Activated CD8-positive, alpha-beta memory T cell treated with anti-CD3 and anti-CD28 coated beads for 4 hours (primary cell): Measurements from ENCODE around the gene WWTR1.

Experiments used
- DNase-seq, 2 donors: peaks; one replicate each; pipeline ENCODE4 v3.0.0-alpha.2; 2020; ENCODE audit warnings: low read depth in 2 of 2

WWTR1 gene

GRCh38 chr3:149534671-149535332 lies 123.0 kb downstream of the WWTR1 start:
- no peak for DNase-seq

DNA sequence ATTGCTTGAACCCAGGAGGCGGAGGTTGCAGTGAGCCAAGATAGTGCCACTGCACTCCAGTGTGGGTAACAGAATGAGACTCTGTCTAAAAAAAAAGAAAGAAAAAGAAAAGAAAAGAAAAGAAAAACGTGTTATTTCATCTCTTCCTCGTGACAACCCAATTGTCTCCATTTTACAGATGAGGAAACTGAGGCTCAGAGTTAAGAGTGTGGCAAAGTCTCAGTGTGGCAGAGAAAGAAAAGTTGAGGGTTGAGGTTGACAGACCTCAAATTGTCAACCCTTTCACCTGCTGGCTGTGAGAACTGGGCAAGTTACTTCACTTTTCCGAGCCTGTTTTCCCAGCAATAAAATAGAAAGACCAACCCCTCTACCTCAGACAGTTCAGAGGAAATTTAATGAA lies 123.7 kb downstream of the WWTR1 start:
- no peak for DNase-seq

DNA sequence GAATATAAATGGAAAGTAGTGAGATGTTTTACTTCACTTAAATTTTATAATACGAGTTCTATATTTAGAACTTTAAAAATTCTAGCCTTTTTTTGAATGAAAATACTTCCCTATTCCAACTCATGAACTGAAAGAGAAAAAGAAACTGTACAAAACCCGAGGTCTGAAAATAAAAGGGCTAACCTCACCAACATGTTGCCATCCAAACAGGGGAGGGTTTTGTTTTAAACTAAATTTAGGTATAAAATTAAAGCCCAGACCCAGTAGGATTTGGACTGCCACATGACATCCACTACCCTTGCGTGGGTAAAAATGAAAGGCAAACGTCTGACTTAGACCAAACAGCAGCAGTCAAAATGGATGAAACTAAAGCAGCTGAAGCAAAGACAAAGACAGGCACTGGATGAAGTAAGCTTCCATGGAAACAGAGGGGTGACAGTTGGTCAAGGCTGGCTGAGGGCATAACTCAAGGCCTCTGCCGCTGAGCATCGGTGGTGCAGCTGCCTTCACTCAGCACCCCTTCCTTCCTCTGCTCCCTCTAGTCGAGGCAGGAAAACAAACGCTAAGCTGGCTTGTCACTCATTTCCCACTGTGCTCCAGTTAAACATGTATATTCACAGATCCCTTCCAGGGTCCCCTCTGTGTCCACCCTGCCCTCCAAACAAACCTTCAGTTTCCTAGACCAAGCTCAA lies 125.2 kb downstream of the WWTR1 start:
- DNase-seq, result no peak

GRCh38 chr3:149529099-149529498 lies 128.7 kb downstream of the WWTR1 start:
- no peak for DNase-seq

DNA sequence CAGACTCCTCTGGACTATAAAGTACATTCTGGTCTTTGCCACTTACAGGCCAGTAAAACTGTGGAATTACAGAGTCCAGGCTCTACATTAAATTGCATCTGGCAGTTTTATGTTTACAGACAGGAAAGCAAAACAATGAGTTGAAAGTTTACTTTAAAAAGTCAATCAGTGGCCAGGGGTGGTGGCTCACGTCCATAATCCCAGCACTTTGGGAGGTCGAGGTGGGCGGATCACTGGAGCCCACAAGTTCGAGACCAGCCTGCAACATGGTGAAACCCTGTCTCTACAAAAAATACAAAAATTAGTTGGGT lies 129.5 kb downstream of the WWTR1 start:
- DNase-seq, result no peak

DNA sequence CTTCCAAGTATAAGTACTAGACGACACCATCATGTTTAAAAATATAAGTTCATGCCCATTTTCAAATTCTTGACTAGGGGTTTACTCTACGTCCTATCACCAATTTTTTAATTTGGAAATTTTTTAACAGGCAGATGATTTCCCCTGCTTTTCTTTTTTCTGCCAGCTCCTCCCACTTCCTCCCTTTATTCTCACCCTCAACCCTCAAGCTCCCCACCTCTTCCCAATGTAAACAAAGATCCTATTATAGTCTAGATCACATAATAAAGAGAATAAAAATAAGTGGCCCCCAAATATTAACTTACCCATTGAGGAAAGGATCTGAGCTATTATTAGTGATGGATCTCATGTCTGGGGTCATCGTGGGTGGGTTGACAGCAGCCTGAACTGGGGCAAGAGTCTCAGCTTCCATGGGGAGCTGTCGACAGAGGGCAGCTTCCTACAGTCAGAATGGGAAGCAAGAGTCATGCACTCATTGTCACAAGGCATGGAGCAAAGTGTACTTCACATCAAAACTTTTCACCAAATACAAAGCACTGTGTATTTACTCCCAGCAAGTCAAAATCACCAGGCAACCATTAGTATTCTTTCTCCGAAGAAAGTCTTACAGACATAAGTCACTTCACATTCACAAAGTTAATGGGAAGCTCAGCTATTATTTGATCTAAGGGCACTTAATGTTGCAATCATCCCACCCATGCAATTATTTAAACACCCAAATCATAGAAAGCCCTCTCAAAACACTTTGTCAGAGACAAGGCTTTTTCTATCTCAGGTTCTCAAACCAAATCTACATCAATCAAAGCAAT lies 130.1 kb downstream of the WWTR1 start:
- no peak for DNase-seq

- no peak for DNase-seq
These were observed 134.1 kb downstream of the WWTR1 start for GRCh38 chr3:149523512-149524299.

DNA sequence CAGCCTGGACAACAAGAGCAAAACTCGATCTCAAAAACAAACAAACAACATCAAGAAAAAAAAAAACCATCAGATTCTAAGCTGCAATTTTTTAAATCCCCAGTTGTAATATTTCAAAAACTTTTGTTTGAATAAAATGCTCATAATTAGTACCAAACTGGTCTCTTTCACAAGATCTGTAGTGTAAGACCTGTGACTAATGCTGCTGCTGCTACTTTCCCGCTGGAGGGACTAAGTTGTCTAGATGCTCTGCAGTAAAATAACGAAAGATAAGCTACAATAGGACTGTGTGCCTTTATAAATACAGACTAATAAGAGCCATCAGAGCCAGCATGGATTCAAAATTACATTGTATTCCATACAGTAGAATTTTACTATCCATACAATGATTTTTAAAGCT lies 137.9 kb downstream of the WWTR1 start:
- DNase-seq, result no peak

GRCh38 chr3:149516920-149517319 lies 140.9 kb downstream of the WWTR1 start:
- no peak for DNase-seq

DNA sequence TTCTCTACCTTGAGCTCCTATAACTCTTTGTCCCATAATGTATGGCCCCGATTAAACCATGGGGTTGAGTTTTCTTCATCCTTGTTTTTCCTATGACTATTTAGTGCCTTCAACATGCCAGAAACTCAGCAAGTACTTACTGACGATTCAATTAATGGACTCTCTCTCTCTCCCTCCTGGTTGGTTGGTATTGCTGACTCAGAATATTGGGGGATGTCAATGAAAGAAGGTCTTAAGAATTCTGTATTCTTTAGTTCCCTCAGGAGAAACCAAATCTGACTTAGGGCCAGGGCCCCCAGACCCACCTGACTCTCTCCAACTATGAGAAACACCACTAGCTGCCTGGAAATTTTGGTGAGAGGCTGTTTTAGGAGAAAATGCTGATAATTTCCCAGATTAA lies 142.6 kb downstream of the WWTR1 start:
- no peak for DNase-seq

DNA sequence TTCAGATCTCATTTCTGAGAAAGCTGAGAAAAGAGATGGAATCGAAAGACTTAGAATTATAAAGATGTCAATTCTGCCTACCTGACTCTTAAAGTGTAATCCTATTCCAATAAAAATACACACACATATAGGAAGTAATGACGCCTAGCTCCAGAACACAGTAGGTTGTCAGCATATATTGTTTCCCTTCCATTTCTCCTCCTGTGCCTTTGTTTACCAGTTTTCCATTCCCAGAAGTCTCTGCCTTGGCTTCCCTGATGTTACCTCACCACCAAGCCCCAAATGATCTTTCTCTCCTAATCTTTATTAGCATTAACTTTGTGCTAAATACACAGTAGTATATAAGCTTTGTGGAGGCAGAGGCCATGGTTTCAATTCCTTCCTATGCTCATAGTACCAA lies 143.4 kb downstream of the WWTR1 start:
- no peak for DNase-seq

- no peak for DNase-seq
These were observed 145.6 kb downstream of the WWTR1 start for GRCh38 chr3:149512073-149512782.

GRCh38 chr3:149511040-149511626 lies 146.7 kb downstream of the WWTR1 start:
- DNase-seq, result no peak

DNA sequence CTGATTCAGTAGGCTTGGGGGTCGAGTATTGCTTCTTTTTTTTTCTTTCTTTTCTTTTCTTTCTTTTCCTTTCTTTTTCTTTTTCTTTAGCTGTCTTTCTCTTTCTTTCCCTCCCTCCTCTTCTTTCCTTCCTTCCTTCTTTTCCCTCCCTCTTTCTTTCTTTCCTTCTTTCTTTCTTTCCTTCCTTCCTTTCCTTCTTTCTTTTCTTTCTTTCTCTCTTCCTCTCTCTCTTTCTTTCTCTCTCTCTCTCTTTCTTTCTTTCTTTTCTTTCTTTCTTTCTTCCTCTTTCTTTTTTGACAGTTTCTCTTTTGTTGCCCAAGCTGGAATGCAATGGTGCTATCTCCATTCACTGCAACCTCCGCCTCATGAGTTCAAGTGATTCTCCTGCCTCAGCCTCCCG lies 147.3 kb downstream of the WWTR1 start:
- DNase-seq, result no peak

DNA sequence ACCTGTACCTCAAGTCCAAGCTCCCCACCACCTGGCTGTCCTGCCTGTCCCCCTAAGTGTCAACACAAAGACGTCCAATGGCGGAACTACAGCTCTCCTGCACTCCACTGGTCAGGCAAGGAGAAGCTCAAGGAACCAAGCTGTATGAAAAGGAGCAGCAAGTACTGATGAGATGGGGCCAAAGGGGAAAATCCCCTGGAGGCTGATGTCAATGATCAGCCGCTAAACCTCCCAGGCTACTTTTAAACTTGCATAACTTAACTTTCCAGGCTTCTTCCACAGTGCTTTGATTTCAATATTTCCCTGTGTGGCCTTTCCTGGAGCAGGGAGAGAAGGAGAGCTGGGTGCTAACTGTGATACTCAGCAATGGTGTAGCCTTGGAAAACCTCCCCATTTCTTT lies 148.3 kb downstream of the WWTR1 start:
- DNase-seq, result no peak

DNA sequence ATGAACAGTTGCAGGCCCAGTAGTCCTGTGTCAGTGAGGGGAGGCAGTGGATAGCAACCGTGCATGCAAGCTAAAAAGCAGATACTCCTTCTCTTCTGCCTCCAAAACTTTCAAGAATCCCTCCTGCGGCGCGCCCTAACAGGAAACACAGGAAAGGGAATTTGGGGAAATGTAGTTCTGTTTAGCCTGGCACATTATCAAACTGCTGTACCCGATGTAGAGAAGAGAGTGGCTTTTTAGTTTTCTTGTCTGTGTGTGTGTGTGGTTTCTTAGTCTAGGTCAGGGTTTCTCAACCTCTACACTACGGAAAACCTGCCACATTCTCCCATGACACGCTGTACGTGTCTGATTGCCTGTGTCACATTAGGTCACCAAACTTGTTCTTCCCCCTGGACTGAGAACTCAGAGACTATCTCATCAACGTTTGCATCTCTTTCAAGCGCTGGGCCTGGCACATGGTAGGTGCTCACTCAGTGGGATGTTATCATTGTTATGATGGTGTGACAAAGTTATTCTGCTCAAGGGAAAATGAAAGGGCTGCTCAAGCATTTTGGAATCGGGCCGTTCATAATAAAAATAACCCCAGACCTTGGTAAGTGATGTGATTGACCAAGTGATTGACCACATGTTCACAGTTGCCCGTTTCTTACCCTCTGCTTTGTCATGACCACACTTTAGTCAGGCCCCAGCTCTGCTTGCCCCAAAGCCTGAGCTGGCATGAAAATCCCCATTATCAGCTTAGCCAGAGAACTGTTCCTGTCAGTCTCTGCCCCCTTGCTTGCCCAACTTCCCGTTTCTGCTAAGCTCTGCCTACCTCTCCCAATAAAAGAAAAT lies 150.1 kb downstream of the WWTR1 start:
- no peak for DNase-seq

DNA sequence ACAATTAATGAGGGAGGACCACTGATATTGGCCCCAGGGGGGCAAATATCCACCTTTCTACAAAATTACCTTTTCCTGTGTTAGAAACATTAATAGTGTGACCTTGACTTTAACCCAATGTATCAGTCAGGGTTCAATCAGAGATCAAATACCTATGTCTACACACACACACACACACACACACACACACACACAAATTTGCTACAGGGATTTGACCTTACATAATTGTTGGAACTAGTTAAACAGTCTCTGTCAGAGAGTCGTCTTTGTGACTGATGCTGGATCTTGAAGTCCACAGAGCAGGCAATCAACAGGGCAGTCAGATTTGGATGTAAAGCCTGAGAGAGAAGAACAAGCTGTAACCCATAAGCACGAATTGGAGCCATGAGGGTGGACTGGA lies 150.9 kb downstream of the WWTR1 start:
- DNase-seq, result no peak

- DNase-seq, result no peak
These were observed 151.3 kb downstream of the WWTR1 start for GRCh38 chr3:149506540-149506939.

DNA sequence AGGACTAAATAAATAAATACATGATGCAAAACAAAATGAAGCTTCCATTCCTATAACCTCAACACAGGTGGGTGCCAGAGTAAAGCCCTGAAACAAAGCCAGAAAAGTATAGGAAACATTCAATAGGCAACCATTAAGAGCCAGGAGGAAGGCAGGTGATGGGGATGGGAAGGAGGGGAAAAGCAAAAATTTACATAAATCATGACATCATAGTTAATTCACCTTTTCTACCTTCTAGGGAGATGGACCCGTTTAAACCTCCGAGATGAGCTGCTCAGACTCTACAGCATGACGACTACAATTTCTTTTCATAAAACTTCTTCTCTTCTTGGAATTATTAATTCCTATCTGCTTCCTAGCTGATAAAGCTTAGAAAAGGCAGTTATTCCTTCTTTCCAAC lies 155.4 kb downstream of the WWTR1 start:
- no peak for DNase-seq

GRCh38 chr3:149501524-149501923 lies 156.3 kb downstream of the WWTR1 start:
- DNase-seq, result no peak
